ENCODE measurements around the gene MROH2B. TPM values are rescaled to one million over a fixed set of nuclear protein-coding genes. Genes with fewer than 3 reads are reported as not detected.

Gene MROH2B
- total RNA-seq = not detected in 3 replicates

- no peak for TF ChIP-seq CTCF (IDR thresholded peaks at IDR 0.05; ENCODE audit: unreplicated experiment)
- H3K27ac Mint-ChIP-seq = no peak within 1 kb of the TSS
- peaks cover 1% of the 10 kb centered on the region for H3K27me3 Mint-ChIP-seq (ENCODE audit: low read depth)
- peaks cover 10% of the 10 kb centered on the region for H3K9me3 Mint-ChIP-seq
- DNase-seq (ENCODE audit: low spot score in 2 of 2, unreplicated experiment in 2 of 2) = no peak
- H3K4me3 Mint-ChIP-seq = no peak within 1 kb of the TSS
- H3K36me3 Mint-ChIP-seq = no peaks in the 10 kb centered on the region
- no peaks in the 10 kb centered on the region for H3K4me1 Mint-ChIP-seq
Measured at GRCh38 chr5:41071242-41071641, at the start of gene MROH2B. Gene MROH2B (minus strand): TSS chr5:41071342. CDS start chr5:41070852, 490 bp downstream.

- Mint-ChIP-seq H3K36me3 (no peaks in the 10 kb centered on the region), H3K4me1 (no peaks in the 10 kb centered on the region), H3K27me3 (ENCODE audit: low read depth) (no peaks in the 10 kb centered on the region), H3K4me3 (no peak overlapping the region), H3K9me3 (peaks cover 5% of the 10 kb centered on the region), H3K27ac (no peak overlapping the region)
- no peak for DNase-seq (ENCODE audit: low spot score in 2 of 2, unreplicated experiment in 2 of 2)
- no peak for TF ChIP-seq CTCF (IDR thresholded peaks at IDR 0.05; ENCODE audit: unreplicated experiment)
Measured at GRCh38 chr5:41120600-41120999, 49.5 kb upstream of the MROH2B start.

GRCh38 chr5:41118177-41118576 lies 47.0 kb upstream of the MROH2B start:
- TF ChIP-seq CTCF (IDR thresholded peaks at IDR 0.05; ENCODE audit: unreplicated experiment) = no peak
- H3K4me1 Mint-ChIP-seq = no peaks in the 10 kb centered on the region
- H3K4me3 Mint-ChIP-seq = no peak overlapping the region
- H3K36me3 Mint-ChIP-seq = no peaks in the 10 kb centered on the region
- DNase-seq (ENCODE audit: low spot score in 2 of 2, unreplicated experiment in 2 of 2) = no peak
- H3K9me3 Mint-ChIP-seq = peaks cover 5% of the 10 kb centered on the region
- no peak overlapping the region for H3K27ac Mint-ChIP-seq
- no peaks in the 10 kb centered on the region for H3K27me3 Mint-ChIP-seq (ENCODE audit: low read depth)

- no peak for DNase-seq (ENCODE audit: low spot score in 2 of 2, unreplicated experiment in 2 of 2)
- Mint-ChIP-seq H3K4me1 (no peaks in the 10 kb centered on the region), H3K27me3 (ENCODE audit: low read depth) (peaks cover 2% of the 10 kb centered on the region), H3K36me3 (no peaks in the 10 kb centered on the region), H3K9me3 (no peaks in the 10 kb centered on the region), H3K4me3 (no peak overlapping the region), H3K27ac (no peak overlapping the region)
- TF ChIP-seq CTCF (IDR thresholded peaks at IDR 0.05; ENCODE audit: unreplicated experiment) = no peak
Measured at GRCh38 chr5:41115281-41115680, 44.1 kb upstream of the MROH2B start.

GRCh38 chr5:41112486-41113455 lies 41.6 kb upstream of the MROH2B start:
- Mint-ChIP-seq H3K27ac (no peak overlapping the region), H3K4me3 (no peak overlapping the region), H3K36me3 (no peaks in the 10 kb centered on the region), H3K9me3 (no peaks in the 10 kb centered on the region), H3K27me3 (ENCODE audit: low read depth) (peaks cover 2% of the 10 kb centered on the region), H3K4me1 (no peaks in the 10 kb centered on the region)
- no peak for DNase-seq (ENCODE audit: low spot score in 2 of 2, unreplicated experiment in 2 of 2)
- TF ChIP-seq CTCF (IDR thresholded peaks at IDR 0.05; ENCODE audit: unreplicated experiment) = no peak

Data from mesothelial cell of epicardium (in vitro differentiated cells).